ENCODE measurements around the gene ITGAD.
A peak's percentile ranks its signal among the peaks of the same experiment; 100 is the strongest.

The ITGAD gene

GRCh38 chr16:31458844-31459686, 65.9 kb downstream of the ITGAD start, which contains the start of gene ARMC5:
Gene ARMC5, plus strand, starts transcription at chr16:31459501. Its CDS starts 24 bp downstream, at chr16:31459525.
- peak; percentile 92 for DNase-seq (ENCODE audit: low read depth, low spot score)

- peak; percentile 100 for DNase-seq (ENCODE audit: low read depth, low spot score)
Observed at GRCh38 chr16:31459687-31460581, 66.8 kb downstream of the ITGAD start.

- DNase-seq (ENCODE audit: low read depth, low spot score), result no peak
Observed at GRCh38 chr16:31460582-31461002, 67.5 kb downstream of the ITGAD start.

- no peak for DNase-seq (ENCODE audit: low read depth, low spot score)
Observed at GRCh38 chr16:31461201-31461920, 68.2 kb downstream of the ITGAD start.

- no peak for DNase-seq (ENCODE audit: low read depth, low spot score)
Observed at GRCh38 chr16:31461921-31462804, 69.0 kb downstream of the ITGAD start.

GRCh38 chr16:31464348-31464769, 71.2 kb downstream of the ITGAD start:
- no peak for DNase-seq (ENCODE audit: low read depth, low spot score)

GRCh38 chr16:31464781-31465260, 71.7 kb downstream of the ITGAD start:
- DNase-seq (ENCODE audit: low read depth, low spot score), result no peak

- DNase-seq (ENCODE audit: low read depth, low spot score), result no peak
Observed at GRCh38 chr16:31465788-31466370, 72.7 kb downstream of the ITGAD start.

GRCh38 chr16:31466381-31466841, 73.3 kb downstream of the ITGAD start:
- no peak for DNase-seq (ENCODE audit: low read depth, low spot score)

GRCh38 chr16:31467151-31467773, 74.1 kb downstream of the ITGAD start:
- no peak for DNase-seq (ENCODE audit: low read depth, low spot score)

- DNase-seq (ENCODE audit: low read depth, low spot score), result no peak
Observed at GRCh38 chr16:31467858-31468257, 74.7 kb downstream of the ITGAD start.

GRCh38 chr16:31470615-31471014, 77.5 kb downstream of the ITGAD start:
- no peak for DNase-seq (ENCODE audit: low read depth, low spot score)

GRCh38 chr16:31471241-31471874, 78.2 kb downstream of the ITGAD start:
- no peak for DNase-seq (ENCODE audit: low read depth, low spot score)

GRCh38 chr16:31471875-31472708, 79.0 kb downstream of the ITGAD start, which contains the start of gene TGFB1I1:
Gene TGFB1I1, plus strand, starts transcription at chr16:31472152. Its CDS starts 37 bp downstream, at chr16:31472189.
- no peak for DNase-seq (ENCODE audit: low read depth, low spot score)

GRCh38 chr16:31472709-31473203, 79.6 kb downstream of the ITGAD start:
- no peak for DNase-seq (ENCODE audit: low read depth, low spot score)

- no peak for DNase-seq (ENCODE audit: low read depth, low spot score)
Observed at GRCh38 chr16:31473264-31473984, 80.3 kb downstream of the ITGAD start.

GRCh38 chr16:31474173-31474714, 81.1 kb downstream of the ITGAD start:
- no peak for DNase-seq (ENCODE audit: low read depth, low spot score)
